IMR-90 (cell line): ENCODE measurements around the gene LRP1B. TPM values are rescaled to one million over a fixed set of nuclear protein-coding genes. Genes with fewer than 3 reads are reported as not detected.

Experiments used
- ATAC-seq: fragments of 200-7000 bp; cut with Tn5 transposase; 2 replicates; pipeline ENCODE4 v1.9.1; 2020; ENCODE audit warnings: low read depth, mild to moderate bottlenecking, moderate library complexity
- BruUV-seq: library from RNA; stranded (reverse); fragments of 400-500 nt; replicated peaks from 2 replicates; lab custom pipeline; 2021; lab: Mats Ljungman, UMichigan
- CTCF ChIA-PET: fragments of 300-600 bp; formaldehyde crosslinking; extraction: SDS; loops from one replicate; lab custom pipeline; 2021; ENCODE audit warnings: antibody characterized with exemption; lab: Yijun Ruan, JAX
- POLR2A ChIA-PET: fragments of 300-600 bp; sonication (Branson Sonifier 250); formaldehyde crosslinking; loops from one replicate; lab custom pipeline; 2022; ENCODE audit warnings: antibody characterized with exemption; ENCODE audit not compliant: unreplicated experiment; lab: Charles Lee
- DNase-seq: peaks from one replicate; pipeline ENCODE4 v3.0.0; 2013
- H2AFZ ChIP-seq: replicated peaks from 2 replicates; pipeline ENCODE3; 2013; ENCODE audit warnings: low read length, mild to moderate bottlenecking; ENCODE audit not compliant: poor library complexity
- H2AK5ac ChIP-seq: 2 replicates; pipeline ENCODE4 v1.6.1; 2013; ENCODE audit warnings: low read depth, low read length, inconsistent platforms
- H2AK9ac ChIP-seq: replicated peaks from 2 replicates; pipeline ENCODE3; 2013; ENCODE audit warnings: mild to moderate bottlenecking, low read depth, low read length, moderate library complexity; ENCODE audit not compliant: poor library complexity
- H2BK120ac ChIP-seq: 2 replicates; pipeline ENCODE4 v1.6.1; 2013; ENCODE audit warnings: low read depth, low read length, inconsistent platforms
- H2BK15ac ChIP-seq: 3 replicates; pipeline ENCODE4 v1.6.1; 2013; ENCODE audit warnings: low read depth, low read length, inconsistent platforms
- H2BK20ac ChIP-seq: 2 replicates; pipeline ENCODE4 v1.6.1; 2013; ENCODE audit warnings: low read depth, mild to moderate bottlenecking, inconsistent platforms, low read length, moderate library complexity
- H2BK5ac ChIP-seq: 2 replicates; pipeline ENCODE4 v1.6.1; 2013; ENCODE audit warnings: mild to moderate bottlenecking, low read depth, low read length, inconsistent platforms; ENCODE audit not compliant: poor library complexity, severe bottlenecking
- H3K14ac ChIP-seq: replicated peaks from 2 replicates; pipeline ENCODE4 v1.6.1; 2013; ENCODE audit warnings: low read depth, low read length, inconsistent platforms
- H3K18ac ChIP-seq: 2 replicates; pipeline ENCODE4 v1.6.1; 2013; ENCODE audit warnings: low read depth, low read length, control low read depth
- H3K23ac ChIP-seq: 2 replicates; pipeline ENCODE4 v1.6.1; 2013; ENCODE audit warnings: low read depth, low read length, inconsistent platforms
- H3K27ac ChIP-seq: 2 replicates; pipeline ENCODE4 v1.5.1; 2013; ENCODE audit warnings: mild to moderate bottlenecking, control low read depth, low read length; ENCODE audit not compliant: insufficient read depth
- H3K27me3 ChIP-seq: 2 replicates; pipeline ENCODE4 v1.6.1; 2013; ENCODE audit warnings: low read length; ENCODE audit not compliant: control insufficient read depth, insufficient read depth
- H3K36me3 ChIP-seq: 2 replicates; pipeline ENCODE4 v1.6.1; 2013; ENCODE audit warnings: low read length, mixed read lengths; ENCODE audit not compliant: control insufficient read depth, insufficient read depth
- H3K4ac ChIP-seq: 2 replicates; pipeline ENCODE4 v1.6.1; 2013; ENCODE audit warnings: low read depth, low read length, inconsistent platforms
- H3K4me1 ChIP-seq: 2 replicates; pipeline ENCODE4 v1.6.1; 2013; ENCODE audit warnings: low read length, mixed read lengths; ENCODE audit not compliant: control insufficient read depth, insufficient read depth
- H3K4me2 ChIP-seq: 2 replicates; pipeline ENCODE4 v1.6.1; 2013; ENCODE audit warnings: low read depth, mild to moderate bottlenecking, control low read depth, low read length, moderate library complexity
- H3K4me3 ChIP-seq: 2 replicates; pipeline ENCODE4 v1.5.1; 2013; ENCODE audit warnings: low read depth, mild to moderate bottlenecking, control low read depth, low read length, moderate library complexity; ENCODE audit not compliant: insufficient read depth
- H3K56ac ChIP-seq: 2 replicates; pipeline ENCODE4 v1.6.1; 2013; ENCODE audit warnings: low read length, inconsistent platforms; ENCODE audit not compliant: insufficient read depth; ENCODE audit errors: extremely low read depth
- H3K79me1 ChIP-seq, 2 experiments: 2 replicates each; pipeline ENCODE4 v1.6.1; 2013; ENCODE audit warnings: low read length in 2 of 2, inconsistent platforms in 1 of 2, low read depth in 1 of 2
- H3K9ac ChIP-seq: 2 replicates; pipeline ENCODE4 v1.6.1; 2013; ENCODE audit warnings: low read depth, low read length, control low read depth
- H3K9me1 ChIP-seq: 2 replicates; pipeline ENCODE4 v1.6.1; 2013; ENCODE audit warnings: low read length, inconsistent platforms; ENCODE audit not compliant: insufficient read depth
- H3K9me3 ChIP-seq: 2 replicates; pipeline ENCODE4 v1.6.1; 2013; ENCODE audit warnings: low read length; ENCODE audit not compliant: control insufficient read depth, insufficient read depth
- H4K20me1 ChIP-seq: 2 replicates; pipeline ENCODE4 v1.6.1; 2013; ENCODE audit warnings: low read length, inconsistent platforms; ENCODE audit not compliant: insufficient read depth
- H4K5ac ChIP-seq: 2 replicates; pipeline ENCODE4 v1.6.1; 2013; ENCODE audit warnings: mild to moderate bottlenecking, low read depth, low read length, control low read depth
- H4K8ac ChIP-seq, 2 experiments: 2 replicates each; pipeline ENCODE4 v1.6.1; 2013; ENCODE audit warnings: low read depth in 2 of 2, low read length in 2 of 2, control low read depth in 1 of 2, inconsistent platforms in 1 of 2
- H4K91ac ChIP-seq: 2 replicates; pipeline ENCODE4 v1.6.1; 2013; ENCODE audit warnings: low read depth, low read length, inconsistent platforms; ENCODE audit not compliant: insufficient read depth
- BHLHE40 ChIP-seq: fragments of 150-350 bp; IDR thresholded peaks from 2 replicates; pipeline ENCODE4 v1.6.1; 2016; ENCODE audit warnings: mild to moderate bottlenecking, low read depth, low read length
- FOS ChIP-seq: fragments of 150-350 bp; IDR thresholded peaks from 2 replicates; pipeline ENCODE4 v1.6.1; 2016; ENCODE audit warnings: low read depth, low read length
- MAZ ChIP-seq: IDR thresholded peaks from 2 replicates; pipeline ENCODE4 v1.6.1; 2012; ENCODE audit warnings: low read depth, mild to moderate bottlenecking, low read length, improper control_type of control experiment, moderate library complexity, borderline replicate concordance
- MXI1 ChIP-seq: IDR thresholded peaks from 2 replicates; pipeline ENCODE4 v1.6.1; 2012; ENCODE audit warnings: low read depth, mild to moderate bottlenecking, low read length, moderate library complexity, borderline replicate concordance
- NFE2L2 ChIP-seq: fragments of 150-350 bp; IDR thresholded peaks from 2 replicates; pipeline ENCODE4 v1.6.1; 2016; ENCODE audit warnings: low read depth, mild to moderate bottlenecking, low read length
- POLR2A ChIP-seq: IDR thresholded peaks from 2 replicates; pipeline ENCODE4 v1.6.1; 2012; ENCODE audit warnings: mild to moderate bottlenecking, low read depth, low read length
- SMC3 ChIP-seq: fragments of 150-350 bp; IDR thresholded peaks from 2 replicates; pipeline ENCODE4 v1.6.1; 2016; ENCODE audit warnings: low read depth, mild to moderate bottlenecking, antibody characterized with exemption, low read length, moderate library complexity
- WGBS, 2 experiments: methylation state at CpG; one replicate each; pipeline versions ENCODE4 v1.1.5 to v1.1.7; 2013; ENCODE audit warnings: missing lambda C conversion rate in 2 of 2; ENCODE audit not compliant: insufficient read length in 1 of 2; ENCODE audit errors: extremely low coverage in 2 of 2; 5-methylcytosine and 5-hydroxymethylcytosine counted together
- dilution Hi-C: fragments of 300-500 bp; cut with HindIII; formaldehyde crosslinking; loops from one replicate; pipeline ENCODE4 v1.14.3; 2018; ENCODE audit warnings: low sequenced_read_pairs; ENCODE audit not compliant: unreplicated experiment
- in situ Hi-C: fragments of 300-500 bp; cut with MboI; formaldehyde crosslinking; loops from 3 replicates; pipeline ENCODE4 v1.14.3; 2019; ENCODE audit warnings: low sequenced_read_pairs, inconsistent platforms, mixed read lengths
- intact Hi-C: fragments of 100-400 bp; cut with micrococcal nuclease; formaldehyde crosslinking; loops from 2 replicates; pipeline ENCODE4 v1.10.0; 2022
- polyA plus RNA-seq, 3 experiments: library from polyadenylated mRNA; depleted of rRNA; stranded (reverse); fragments of >200 nt; gene quantifications; 2 replicates each; pipeline ENCODE4 v1.2.3, GENCODE V29; 2012; ENCODE audit warnings: low replicate concordance in 1 of 3
- total RNA-seq: library from RNA; depleted of rRNA; stranded (reverse); fragments of >200 nt; gene quantifications from 2 replicates; pipeline ENCODE4 v1.2.3, GENCODE V29; 2012
- TF ChIP-seq, protein P1 (sequence below): fragments of 150-350 bp; IDR thresholded peaks from 2 replicates; pipeline ENCODE4 v1.6.1; 2016; ENCODE audit warnings: low read depth, mild to moderate bottlenecking, low read length, moderate library complexity, borderline replicate concordance

Gene LRP1B
- total and polyA plus RNA-seq, 2 of the 4 experiments (the other 2 are of a cell fraction): under 0.01 to 0.02 TPM

DNA sequence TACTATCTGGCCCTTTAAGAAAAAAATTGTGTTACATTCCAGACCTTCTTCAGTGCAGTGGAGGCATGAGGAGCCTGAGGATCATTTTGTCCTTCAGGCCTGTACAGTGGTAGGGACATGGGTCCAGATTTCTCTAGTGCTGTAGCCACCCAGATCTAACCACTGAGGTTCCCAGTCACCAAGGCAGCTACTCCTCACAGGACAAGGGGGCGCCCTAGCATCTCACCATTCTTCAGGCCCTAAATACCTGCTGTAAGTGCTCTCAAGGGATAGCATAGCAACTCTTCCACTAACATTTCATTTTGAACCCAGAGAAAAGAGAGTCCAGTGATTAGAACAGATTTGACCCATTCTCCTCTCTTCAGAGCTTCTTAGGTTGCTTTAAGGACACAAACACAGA is 1533.0 kb downstream of the LRP1B start:
- no peak overlapping the region for H3K14ac ChIP-seq
- H2BK5ac ChIP-seq: no peak overlapping the region
- H3K79me1 ChIP-seq: no peaks in the 10 kb centered on the region
- TF ChIP-seq NFE2L2: no peak
- TF ChIP-seq MXI1: no peak
- no peak for TF ChIP-seq SMC3
- TF ChIP-seq, protein P1, sequence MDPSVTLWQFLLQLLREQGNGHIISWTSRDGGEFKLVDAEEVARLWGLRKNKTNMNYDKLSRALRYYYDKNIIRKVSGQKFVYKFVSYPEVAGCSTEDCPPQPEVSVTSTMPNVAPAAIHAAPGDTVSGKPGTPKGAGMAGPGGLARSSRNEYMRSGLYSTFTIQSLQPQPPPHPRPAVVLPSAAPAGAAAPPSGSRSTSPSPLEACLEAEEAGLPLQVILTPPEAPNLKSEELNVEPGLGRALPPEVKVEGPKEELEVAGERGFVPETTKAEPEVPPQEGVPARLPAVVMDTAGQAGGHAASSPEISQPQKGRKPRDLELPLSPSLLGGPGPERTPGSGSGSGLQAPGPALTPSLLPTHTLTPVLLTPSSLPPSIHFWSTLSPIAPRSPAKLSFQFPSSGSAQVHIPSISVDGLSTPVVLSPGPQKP: no peak
- no peak for TF ChIP-seq FOS
- TF ChIP-seq POLR2A: no peak
- no peak for TF ChIP-seq BHLHE40
- TF ChIP-seq MAZ: no peak
- ChIA-PET POLR2A (no interaction called here), CTCF (no interaction called here)
- no peak overlapping the region for H2BK15ac ChIP-seq
- H2BK120ac ChIP-seq: no peak overlapping the region
- dilution Hi-C loops: no loop called here
- no peak overlapping the region for H3K23ac ChIP-seq
- H3K36me3 ChIP-seq: no peaks in the 10 kb centered on the region
- H3K56ac ChIP-seq: no peak overlapping the region
- intact Hi-C loops: no loop called here
- no peaks in the 10 kb centered on the region for H4K20me1 ChIP-seq
- no peaks in the 10 kb centered on the region for H3K9me3 ChIP-seq
- H3K27me3 ChIP-seq: no peaks in the 10 kb centered on the region
- H2BK20ac ChIP-seq: no peak overlapping the region
- H4K5ac ChIP-seq: no peak overlapping the region
- H3K18ac ChIP-seq: no peak overlapping the region
- H4K8ac ChIP-seq: no peak overlapping the region
- BruUV-seq: no TSS peak
- H3K4ac ChIP-seq: no peak overlapping the region
- H3K9me1 ChIP-seq: no peaks in the 10 kb centered on the region
- H2AK9ac ChIP-seq: no peak overlapping the region
- no peak overlapping the region for H3K4me3 ChIP-seq
- DNase-seq (no peak), ATAC-seq (no peak)
- WGBS, 2 experiments: 100% methylated on average over 1 of the region's 1 CpG; no CpG with 5 or more reads in 1 of the 2 experiments
- H3K4me1 ChIP-seq: no peaks in the 10 kb centered on the region
- H4K91ac ChIP-seq: no peak overlapping the region
- no peak overlapping the region for H3K27ac ChIP-seq
- no peak overlapping the region for H3K9ac ChIP-seq
- no peak overlapping the region for H3K4me2 ChIP-seq
- no peak overlapping the region for H2AFZ ChIP-seq
- in situ Hi-C loops: no loop called here
- H2AK5ac ChIP-seq: no peak overlapping the region
